ENCODE data around the gene HNF1B.

The HNF1B gene

GRCh38 chr17:37671824-37672547 is 72.9 kb downstream of the HNF1B start:
- peak; percentile 82 to 86 for DNase-seq (ENCODE audit: low read depth in 2 of 2)

- DNase-seq (ENCODE audit: low read depth in 2 of 2) = no peak
Observed at GRCh38 chr17:37671028-37671823, 73.6 kb downstream of the HNF1B start.

GRCh38 chr17:37667039-37667438 is 77.8 kb downstream of the HNF1B start:
- no peak for DNase-seq (ENCODE audit: low read depth in 2 of 2)

GRCh38 chr17:37664214-37664613 is 80.6 kb downstream of the HNF1B start:
- DNase-seq (ENCODE audit: low read depth in 2 of 2) = no peak

GRCh38 chr17:37662353-37662752 is 82.5 kb downstream of the HNF1B start:
- no peak for DNase-seq (ENCODE audit: low read depth in 2 of 2)

- DNase-seq (ENCODE audit: low read depth in 2 of 2) = no peak
Observed at GRCh38 chr17:37661400-37662014, 83.4 kb downstream of the HNF1B start.

- DNase-seq (ENCODE audit: low read depth in 2 of 2) = no peak
Observed at GRCh38 chr17:37659925-37660324, 84.9 kb downstream of the HNF1B start.

- no peak for DNase-seq (ENCODE audit: low read depth in 2 of 2)
Observed at GRCh38 chr17:37657202-37657601, 87.7 kb downstream of the HNF1B start.

GRCh38 chr17:37651849-37652248 is 93.0 kb downstream of the HNF1B start:
- no peak for DNase-seq (ENCODE audit: low read depth in 2 of 2)

- no peak for DNase-seq (ENCODE audit: low read depth in 2 of 2)
Observed at GRCh38 chr17:37650419-37651003, 94.3 kb downstream of the HNF1B start.

GRCh38 chr17:37648555-37648954 is 96.3 kb downstream of the HNF1B start:
- DNase-seq (ENCODE audit: low read depth in 2 of 2) = no peak

- no peak for DNase-seq (ENCODE audit: low read depth in 2 of 2)
Observed at GRCh38 chr17:37647856-37648255, 97.0 kb downstream of the HNF1B start.

- DNase-seq (ENCODE audit: low read depth in 2 of 2) = no peak
Observed at GRCh38 chr17:37643869-37644268, 101.0 kb downstream of the HNF1B start.

- DNase-seq (ENCODE audit: low read depth in 2 of 2) = peak; percentile 75 to 77
Observed at GRCh38 chr17:37643118-37643766, 101.6 kb downstream of the HNF1B start, which contains the start of gene DDX52. Gene DDX52 (minus strand): TSS chr17:37643446. CDS start chr17:37643420, 26 bp downstream.

- DNase-seq (ENCODE audit: low read depth in 2 of 2) = no peak
Observed at GRCh38 chr17:37642681-37643080, 102.2 kb downstream of the HNF1B start.

- DNase-seq (ENCODE audit: low read depth in 2 of 2) = no peak
Observed at GRCh38 chr17:37640015-37640414, 104.8 kb downstream of the HNF1B start.

GRCh38 chr17:37637956-37638355 is 106.9 kb downstream of the HNF1B start:
- DNase-seq (ENCODE audit: low read depth in 2 of 2) = no peak

All from fibroblast of skin of left quadriceps (primary cell).